HG03575 (cell line): ENCODE measurements around the gene NFE2L2.
"Not testable (repeated sequence)": the region's sequence is repeated elsewhere in the genome, so short reads cannot be mapped to it uniquely, and the experiment has no call there.

Source experiments
- ATAC-seq: cut with Tn5 transposase; IDR thresholded peaks from one replicate; pipeline ENCODE4 v1.9.1; 2021; ENCODE audit not compliant: unreplicated experiment, insufficient number of reproducible peaks, low FRiP score; ENCODE audit errors: extremely low read depth

NFE2L2 gene

DNA sequence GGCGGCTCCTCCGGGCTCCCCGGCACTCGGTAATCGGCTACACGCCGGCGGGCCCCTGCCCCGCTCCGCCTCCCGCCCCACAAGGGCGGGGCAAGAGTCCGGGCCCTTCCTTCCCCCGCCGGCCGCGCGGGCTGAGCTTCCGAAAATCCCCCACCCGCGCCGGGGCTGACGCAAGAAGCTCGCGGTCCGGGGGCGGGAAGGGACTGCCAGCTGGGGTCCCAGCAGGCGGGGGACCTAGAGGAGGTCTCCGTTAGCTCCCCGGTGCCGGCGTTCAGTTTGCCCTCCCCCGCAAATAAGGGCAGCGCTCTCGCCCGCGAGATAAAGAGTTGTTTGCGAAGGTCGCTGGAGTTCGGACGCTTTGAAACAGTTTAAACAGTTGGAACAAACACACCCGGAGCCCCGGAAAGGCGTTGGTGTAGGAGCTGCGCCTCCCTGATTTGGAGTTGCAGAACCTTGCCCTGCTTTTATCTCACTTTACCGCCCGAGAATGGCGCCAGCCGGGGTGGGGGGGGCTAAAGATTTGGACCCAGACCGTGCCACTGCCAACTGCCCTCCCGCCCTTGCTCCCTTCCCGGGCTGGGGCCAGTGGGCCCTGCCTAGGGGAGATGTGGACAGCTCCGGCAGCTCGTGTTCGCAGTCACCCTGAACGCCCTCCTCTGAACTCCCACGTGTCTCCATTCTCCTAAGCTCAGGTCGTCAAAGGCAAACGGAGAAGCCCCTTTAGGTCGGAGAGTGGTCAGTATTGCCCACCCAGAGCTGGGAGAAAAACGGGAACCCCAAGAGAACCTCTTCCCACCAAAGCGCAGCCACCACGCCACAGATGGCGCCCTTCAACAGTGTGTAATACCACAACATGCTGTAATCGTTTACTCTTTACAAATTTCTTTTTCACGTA is at the start of gene NFE2L2:
NFE2L2 (minus strand) TSS at position 35 of the 895 bp plus-strand sequence. CDS start 151 bp downstream, outside the sequence.
- ATAC-seq = no peak

DNA sequence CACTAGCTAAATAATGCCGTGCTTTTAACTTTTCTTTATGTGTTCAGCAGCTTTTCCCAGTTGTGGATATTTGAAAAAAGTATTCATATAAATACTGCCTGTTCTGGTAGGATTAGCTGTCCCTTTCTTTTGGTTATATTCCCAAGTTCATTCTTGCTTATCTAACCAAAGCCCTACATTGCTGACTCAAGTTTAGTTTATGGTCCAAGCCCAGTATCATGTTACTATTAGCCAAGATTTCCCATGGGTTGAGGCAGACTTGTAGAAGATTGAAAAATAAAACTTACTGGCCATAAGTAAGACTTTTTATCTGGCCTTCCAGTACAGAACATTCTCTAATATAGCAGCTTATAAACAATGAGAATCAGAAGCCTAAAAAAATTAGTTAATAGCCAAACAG is 49.7 kb upstream of the NFE2L2 start:
- no peak for ATAC-seq

DNA sequence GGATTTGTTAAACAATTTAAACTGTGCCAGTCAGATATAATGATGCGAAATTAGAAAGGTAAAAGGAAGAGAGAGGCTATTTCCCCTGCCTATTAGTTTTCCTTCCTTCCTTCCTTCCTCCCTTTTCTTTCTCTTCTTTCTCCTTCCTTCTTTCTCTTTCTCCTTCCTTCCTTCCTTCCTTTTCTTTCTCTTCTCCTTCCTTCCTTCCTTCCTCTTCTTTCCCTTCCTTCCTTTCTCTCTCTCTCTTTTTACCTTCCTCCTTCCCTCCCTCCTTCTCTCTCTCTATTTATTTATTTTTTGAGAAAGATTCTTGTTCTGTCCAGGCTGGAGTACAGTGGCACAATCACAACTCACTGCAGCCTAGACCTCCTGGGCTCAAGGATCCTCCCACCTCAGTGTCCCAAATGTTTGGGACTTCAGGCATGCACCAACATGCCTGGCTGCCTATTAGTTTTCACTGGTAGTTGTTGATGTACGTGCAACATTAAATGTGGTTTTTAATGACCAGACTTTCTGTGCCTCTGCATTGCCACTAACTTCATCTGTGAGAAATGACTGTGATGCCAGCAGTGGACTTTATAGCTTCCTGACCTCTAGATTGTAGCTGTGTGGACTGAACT is 48.7 kb upstream of the NFE2L2 start:
- ATAC-seq = no peak

DNA sequence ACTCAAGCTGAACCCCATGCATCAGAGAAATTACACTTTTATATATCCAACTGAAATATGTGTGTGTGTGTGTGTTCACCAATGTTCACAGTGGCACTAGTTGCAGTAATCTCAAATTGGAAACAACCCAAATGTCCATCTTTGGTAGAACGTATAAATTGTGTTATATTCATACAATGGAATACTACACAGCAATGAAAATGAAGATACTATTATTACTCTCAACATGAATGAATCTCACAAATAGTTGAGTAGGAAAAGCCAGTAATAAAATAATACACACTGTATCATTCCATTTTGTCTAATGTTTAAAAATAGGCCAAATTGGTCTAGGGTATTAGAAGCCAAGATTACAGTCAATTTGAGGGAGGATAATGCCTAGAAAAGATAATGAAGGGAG is 48.0 kb upstream of the NFE2L2 start:
- ATAC-seq = no peak

DNA sequence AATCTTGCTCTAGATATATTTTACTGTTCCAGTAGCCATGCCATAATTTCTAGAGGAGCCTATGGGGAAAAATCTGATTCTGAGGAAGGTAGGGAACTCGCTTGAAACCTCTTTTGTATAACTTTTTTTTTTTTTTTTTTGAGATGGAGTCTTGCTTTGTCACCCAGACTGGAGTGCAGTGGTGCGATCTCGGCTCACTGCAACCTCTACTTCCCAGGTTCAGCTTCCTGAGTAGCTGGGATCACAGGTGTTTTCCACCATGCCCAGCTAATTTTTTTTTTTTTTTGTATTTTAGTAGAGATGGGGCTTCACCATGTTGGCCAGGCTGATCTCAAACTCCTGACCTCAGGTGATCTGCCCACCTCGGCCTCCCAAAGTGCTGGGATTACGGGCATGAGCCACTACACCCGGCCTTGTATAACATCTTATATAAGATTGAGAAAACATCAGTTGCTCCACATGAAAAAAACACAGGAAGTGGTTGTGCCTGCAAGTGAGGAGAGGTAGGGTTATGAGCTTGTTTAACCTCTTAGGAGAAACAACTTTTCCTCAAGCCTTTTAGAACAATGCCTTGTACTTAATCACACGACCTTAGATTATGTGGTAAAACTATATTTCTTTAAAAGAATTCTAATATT is 45.3 kb upstream of the NFE2L2 start:
- not testable (repeated sequence) for ATAC-seq

DNA sequence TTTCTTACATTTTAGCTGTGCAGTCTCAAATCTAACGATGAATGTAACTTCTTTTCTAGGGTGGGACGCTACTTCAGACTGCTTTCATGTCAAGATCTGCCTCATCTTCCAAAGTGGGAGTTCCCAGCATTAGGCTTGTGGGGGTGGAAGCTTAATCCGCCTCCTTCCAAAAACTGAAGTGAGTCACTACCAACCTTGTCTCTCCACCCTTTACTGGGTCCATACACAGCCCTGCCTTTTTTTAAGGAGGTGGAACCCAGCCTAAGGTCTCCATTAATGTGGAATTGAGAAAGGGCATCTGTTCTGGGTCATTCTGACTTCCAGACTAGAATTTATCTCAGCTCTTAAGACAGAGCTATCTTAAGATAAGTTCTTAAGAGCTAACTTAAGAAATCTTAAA is 42.0 kb upstream of the NFE2L2 start:
- no peak for ATAC-seq

DNA sequence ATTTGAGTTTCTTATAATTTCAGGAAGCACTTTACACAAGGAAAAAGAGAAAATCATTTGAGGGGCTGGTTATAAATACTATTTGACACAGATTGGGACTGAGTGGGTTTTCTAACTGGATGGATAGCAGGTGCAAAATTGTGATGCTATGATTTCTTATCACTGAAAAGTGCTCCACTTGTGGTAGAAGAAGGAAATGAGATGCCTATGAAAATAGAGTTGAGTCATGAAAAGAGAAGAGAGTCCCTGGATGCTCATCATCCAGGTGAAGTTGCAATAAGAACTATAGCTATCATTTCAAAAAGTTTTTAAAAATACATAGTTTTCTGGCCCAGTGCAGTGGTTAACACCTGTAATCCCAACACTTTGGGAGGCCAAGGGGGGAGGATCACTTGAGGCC is 39.4 kb upstream of the NFE2L2 start:
- no peak for ATAC-seq

DNA sequence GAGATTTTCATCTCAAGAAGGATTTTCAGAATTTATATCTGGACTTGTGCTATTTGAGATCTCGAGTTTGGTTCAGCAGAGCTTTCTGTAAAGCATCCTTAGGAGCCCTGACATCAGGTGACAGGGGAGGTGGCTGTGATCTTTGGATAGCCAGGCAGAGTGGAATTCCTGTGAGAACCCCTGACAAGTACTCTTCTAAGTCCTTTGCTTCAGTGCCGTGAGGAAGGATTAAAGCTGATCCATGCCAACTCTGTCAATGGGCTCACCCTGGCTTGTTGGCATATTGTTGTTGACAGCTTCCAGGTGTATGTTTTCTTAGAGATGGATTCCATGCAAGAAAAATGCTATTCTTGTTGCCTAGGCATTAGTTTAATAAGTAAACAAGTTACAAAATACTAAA is 38.0 kb upstream of the NFE2L2 start:
- no peak for ATAC-seq

DNA sequence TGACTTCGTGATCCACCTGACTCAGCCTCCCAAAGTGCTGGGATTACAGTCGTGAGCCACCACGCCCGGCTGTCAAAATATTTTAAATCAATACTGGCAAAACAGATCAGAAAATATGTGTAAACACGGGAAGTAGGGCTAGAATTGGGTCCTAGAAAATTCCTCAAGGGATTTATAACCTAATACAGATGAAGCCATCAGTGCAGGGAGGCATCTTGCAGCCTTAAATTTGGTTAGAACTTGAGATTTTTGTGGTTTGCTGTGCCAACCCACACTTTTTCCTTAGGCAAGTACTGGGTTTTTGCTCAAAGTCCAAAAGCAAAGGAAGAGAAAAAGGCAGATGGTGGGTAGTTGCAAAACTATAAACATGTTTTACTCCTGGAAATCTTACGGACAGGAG is 33.7 kb upstream of the NFE2L2 start:
- ATAC-seq = no peak

DNA sequence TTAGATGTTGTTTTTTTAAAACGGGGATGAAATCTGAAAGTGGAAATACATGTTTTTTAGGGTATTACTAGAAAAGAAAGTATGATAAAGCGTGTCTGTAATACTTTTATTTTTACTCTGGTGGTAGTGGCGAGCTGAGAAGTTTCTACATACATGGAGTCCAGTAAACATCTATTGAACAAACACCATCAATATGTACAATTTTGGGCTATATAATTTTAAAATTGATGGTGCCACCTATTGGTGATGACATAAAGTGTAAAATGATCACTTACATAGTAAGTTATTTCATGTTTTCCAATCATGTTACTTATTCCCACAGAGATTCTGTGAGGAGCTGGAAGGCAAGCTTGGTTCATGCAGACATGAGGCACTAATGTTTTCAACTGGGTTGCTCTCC is 31.5 kb upstream of the NFE2L2 start:
- no peak for ATAC-seq

DNA sequence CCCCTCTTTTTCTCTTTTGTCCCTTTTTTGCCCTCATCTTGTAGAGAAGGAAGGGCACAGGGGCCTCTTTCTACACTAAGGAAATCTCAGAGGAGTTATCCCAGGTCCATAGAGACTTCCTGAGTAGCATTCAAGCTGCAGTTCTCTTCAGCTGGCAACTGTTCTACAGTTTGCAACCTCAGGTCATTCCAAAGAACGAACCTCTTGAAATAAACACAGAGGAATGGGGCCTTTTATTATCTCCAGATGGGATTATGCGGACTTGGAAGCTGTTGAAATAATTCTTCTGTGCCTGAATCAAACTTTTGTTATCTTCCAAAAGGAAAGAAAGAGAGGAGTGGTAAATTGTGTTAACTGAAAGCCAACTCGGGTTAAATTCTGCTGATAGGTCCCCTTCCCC is 31.0 kb upstream of the NFE2L2 start:
- ATAC-seq = no peak

DNA sequence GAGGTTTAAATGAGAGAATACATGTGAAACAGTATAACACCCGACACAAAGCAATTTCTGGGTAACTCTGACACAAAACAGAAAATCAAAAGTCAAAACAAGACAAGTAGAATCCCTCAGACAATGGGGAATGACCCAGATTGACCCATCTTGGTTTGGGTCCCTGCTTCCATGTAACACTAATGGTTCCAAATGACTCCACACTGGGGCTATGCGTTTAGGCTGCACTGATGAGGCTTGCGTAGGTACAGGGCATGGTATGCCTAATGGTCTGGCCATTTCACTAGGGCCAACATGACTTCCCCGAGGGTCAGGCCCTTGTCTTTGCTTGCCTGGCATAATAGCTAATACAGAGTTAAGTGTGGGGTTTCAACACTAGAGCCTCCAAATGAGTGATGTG is 27.2 kb upstream of the NFE2L2 start:
- ATAC-seq = no peak

DNA sequence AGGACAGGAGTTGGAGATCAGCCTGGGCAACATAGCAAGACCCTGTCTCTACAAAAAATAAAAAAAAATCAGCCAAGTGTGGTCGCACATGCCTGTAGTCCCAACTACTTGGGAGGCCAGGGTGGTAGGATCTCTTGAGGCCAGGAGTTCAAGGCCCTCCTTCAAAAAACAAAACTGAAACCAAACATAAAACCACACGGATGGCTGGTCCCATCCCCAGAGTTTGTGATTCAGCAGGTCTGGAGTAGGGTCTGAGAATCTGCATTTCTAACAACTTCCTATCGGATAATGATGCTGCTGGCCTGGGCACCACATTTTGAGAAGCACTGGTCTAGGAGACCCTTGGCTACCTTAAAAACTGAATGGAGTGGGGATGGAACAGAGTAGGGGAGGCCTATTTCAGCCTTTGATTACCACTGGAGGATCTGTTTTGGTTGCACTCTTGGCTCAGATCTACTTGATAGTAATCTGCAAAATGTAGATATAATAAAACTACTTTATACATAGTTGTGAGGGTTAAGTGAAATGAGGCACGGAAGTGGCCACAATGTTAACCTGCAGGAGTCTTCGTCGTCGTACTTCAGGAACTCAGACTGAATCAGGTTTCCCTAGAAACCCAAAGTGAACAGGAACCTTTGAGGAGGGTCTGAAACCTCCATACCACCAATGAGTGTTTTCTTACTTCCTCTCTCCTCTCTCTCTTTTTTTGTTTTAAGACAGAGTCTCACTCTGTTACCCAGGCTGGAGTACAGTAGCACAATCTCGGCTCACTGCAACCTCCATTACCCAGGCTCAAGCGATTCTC is 25.5 kb upstream of the NFE2L2 start:
- ATAC-seq = peak; percentile 78

DNA sequence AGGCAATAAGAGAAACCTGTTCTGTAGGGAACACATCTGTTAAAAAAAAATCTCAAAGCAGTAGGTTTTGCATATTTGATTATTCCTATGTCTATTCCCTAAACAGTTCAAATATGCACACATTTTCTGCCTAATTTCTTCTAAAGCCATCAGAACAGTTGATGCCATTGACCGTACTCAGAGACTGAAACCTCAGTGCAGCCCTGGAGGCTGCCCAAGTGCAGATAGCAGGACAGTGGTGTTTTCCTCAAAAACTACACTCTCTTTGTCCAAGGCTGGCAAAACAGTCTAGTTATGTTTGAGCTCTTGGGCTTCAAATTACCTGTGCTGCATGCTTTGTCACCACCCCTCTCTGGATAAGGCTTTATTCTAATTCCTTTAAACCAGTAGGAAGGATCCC is 23.3 kb upstream of the NFE2L2 start:
- ATAC-seq = no peak

DNA sequence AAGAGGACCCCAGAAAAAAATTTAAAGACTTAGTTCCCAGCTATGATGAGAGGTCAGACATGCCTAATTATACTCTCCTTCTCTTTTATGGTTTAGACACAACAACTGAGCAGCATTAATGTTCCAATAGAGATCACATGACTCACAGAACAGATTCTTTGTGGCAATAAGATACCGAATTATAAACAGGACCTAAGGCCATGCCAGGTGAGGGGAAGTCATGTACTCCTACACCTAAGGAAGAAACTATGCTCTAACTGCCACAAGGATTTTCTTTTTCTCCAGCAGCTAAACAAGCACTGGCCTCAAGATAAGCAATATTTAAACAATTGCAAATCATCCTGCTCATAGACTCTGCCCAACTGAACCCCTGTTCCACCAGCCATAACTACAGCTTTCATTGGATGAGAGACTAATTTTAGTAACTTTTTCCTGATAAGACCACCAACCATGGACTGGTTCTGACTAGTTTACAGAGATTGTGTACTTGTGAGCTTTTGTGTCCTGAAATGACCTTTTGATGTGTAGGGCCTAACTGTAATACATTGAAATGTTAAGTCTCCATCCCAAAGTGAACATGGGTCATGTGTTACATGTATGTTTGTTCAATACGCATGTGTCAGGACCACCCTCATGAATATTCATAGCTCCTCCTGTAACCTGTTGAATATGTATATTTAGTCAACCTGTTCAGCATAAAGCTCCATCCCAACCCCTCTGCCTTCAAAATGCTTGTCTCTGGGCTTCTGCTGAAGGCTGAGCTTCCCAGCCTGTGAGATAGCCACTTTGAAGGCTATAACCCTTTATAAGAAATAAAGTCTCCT is 21.6 kb upstream of the NFE2L2 start:
- no peak for ATAC-seq

DNA sequence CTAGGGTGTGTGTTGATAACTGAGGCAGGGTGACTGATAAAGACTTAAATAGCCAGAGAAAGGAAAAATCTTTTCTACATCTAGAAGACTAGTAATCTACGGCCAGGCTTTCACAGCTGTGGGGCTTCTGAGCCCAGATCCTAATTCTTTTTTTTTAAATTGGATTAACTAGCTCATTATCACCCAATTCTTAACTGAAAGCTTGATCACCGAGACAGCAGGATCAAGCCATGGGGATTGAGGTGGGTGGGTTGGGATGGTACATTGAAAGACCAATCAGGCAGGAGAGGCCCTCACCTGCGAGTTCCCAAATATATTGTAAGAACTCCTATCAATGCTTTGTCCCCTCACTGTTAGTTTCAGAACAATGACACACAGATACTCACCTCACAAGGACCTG is 20.0 kb upstream of the NFE2L2 start:
- no peak for ATAC-seq

DNA sequence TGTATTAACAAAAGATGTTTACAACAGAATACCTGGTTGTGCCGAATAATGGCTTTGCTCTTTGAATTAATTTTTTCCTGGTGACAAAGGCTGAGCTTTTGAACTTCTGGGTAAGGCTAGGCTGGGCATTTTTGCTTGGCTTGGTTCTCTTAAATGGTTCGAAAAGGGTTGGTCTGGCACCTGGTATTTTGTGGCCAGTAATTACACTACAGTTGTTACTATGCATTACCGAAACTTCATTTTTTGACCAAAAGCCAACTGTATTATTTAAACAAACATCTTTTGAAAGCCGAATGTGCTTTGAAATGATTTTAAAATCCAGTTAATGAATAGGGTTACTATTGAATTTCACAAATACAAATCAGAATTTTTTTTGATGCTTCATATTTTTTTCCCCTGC is 19.4 kb upstream of the NFE2L2 start:
- no peak for ATAC-seq

DNA sequence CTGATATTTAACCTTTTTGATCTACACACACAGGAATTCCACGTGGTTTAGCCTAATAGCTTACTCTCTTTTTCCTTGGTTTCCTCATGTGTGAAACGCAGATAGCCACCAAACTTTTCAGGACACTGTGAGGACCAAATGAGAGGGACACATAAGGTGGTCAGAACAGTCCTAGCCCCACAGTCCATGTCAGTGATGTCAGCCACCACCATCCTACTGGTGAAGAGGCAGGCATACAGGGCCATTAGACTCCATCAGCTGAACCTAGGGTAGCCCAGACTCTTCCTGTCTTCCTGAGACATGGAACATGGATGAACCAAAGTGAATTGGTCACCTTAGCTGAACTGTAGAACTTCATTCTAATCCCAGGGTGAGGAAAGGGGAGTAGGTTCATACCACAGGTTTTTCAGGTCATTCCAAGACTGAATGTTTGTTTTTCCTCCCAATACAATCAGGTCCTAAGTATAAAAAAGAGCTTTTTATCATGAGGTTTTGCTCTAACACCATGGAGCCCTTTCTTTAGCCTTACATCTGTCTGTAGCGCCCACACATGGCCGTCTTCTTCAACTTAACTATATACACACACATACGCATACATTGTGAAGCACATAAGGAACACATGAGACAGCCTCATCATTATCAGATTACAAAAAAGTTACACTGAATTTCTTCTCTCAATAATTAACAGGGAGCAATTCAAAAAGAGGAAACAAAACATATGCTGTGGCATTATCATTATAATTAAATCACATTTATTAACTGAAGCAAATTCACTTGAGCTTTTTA is 18.5 kb upstream of the NFE2L2 start:
- no peak for ATAC-seq
